ENCODE results near the gene KRT14.

- TF ChIP-seq CTCF (IDR thresholded peaks at IDR 0.05; ENCODE audit: low read length) (no peak), EZH2 (IDR thresholded peaks at IDR 0.05; ENCODE audit: borderline replicate concordance, low read length) (no peak)
Measured at GRCh38 chr17:41578971-41579370, 7.7 kb downstream of the KRT14 start.

All from OCI-LY1 (cell line).